BE2C (cell line): Measurements from ENCODE around the gene RBM46.

ENCODE experiments used
- DNase-seq: peaks from one replicate; pipeline ENCODE4 v3.0.0-alpha.2; 2020
- H3K27me3 ChIP-seq: fragments of 250-450 bp; sonication (Bioruptor Pico); 2 replicates; pipeline ENCODE4 v1.5.1; 2020; ENCODE audit warnings: mild to moderate bottlenecking
- H3K36me3 ChIP-seq: fragments of 250-450 bp; sonication (Bioruptor Pico); 2 replicates; pipeline ENCODE4 v1.5.1; 2020; ENCODE audit warnings: mild to moderate bottlenecking
- H3K4me1 ChIP-seq: fragments of 250-450 bp; sonication (Bioruptor Pico); 2 replicates; pipeline ENCODE4 v1.5.1; 2020
- H3K4me3 ChIP-seq: 2 replicates; pipeline ENCODE4 v1.5.1; 2011; ENCODE audit warnings: low read depth, low read length
- H3K9me3 ChIP-seq: fragments of 250-450 bp; sonication (Bioruptor Pico); 2 replicates; pipeline ENCODE4 v1.5.1; 2020
- TF ChIP-seq, protein P1 (sequence below): IDR thresholded peaks from 2 replicates; pipeline ENCODE4 v1.5.1; 2012; ENCODE audit warnings: mild to moderate bottlenecking, low read depth, low read length

The RBM46 gene

DNA sequence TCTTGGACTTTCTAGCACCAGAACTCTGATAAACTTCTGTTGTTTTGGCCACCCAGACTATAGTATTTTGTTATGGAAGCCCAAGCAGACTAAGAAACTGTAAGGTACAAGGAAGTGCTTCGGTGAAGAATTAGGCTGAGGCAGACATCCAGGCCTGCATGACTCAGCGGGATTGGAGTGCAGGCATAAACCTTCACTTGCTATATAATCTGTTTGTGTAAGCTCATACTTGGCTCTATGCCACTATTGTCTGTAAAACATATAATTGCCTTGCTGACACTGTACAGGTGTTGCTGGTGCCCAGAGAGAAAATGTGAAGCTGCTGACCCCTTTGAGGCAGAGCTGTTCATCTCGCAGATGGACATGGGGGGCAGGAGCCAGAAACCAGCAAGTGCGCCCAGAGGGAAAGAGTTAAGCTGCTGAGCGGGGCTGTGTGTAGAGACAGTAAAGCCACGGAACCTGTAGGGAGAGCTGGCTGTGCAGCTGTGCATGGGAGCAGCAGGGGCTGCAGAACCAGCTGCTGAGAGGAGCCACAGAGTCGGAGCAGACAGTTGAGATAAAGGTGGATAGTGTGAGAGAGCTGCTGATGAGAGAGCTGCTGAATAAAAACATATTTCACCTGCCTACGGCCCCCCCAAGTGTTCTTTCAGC lies 96.2 kb downstream of the RBM46 start:
- no peaks in the 10 kb centered on the region for H3K9me3 ChIP-seq
- no peaks in the 10 kb centered on the region for H3K27me3 ChIP-seq
- TF ChIP-seq, protein P1, sequence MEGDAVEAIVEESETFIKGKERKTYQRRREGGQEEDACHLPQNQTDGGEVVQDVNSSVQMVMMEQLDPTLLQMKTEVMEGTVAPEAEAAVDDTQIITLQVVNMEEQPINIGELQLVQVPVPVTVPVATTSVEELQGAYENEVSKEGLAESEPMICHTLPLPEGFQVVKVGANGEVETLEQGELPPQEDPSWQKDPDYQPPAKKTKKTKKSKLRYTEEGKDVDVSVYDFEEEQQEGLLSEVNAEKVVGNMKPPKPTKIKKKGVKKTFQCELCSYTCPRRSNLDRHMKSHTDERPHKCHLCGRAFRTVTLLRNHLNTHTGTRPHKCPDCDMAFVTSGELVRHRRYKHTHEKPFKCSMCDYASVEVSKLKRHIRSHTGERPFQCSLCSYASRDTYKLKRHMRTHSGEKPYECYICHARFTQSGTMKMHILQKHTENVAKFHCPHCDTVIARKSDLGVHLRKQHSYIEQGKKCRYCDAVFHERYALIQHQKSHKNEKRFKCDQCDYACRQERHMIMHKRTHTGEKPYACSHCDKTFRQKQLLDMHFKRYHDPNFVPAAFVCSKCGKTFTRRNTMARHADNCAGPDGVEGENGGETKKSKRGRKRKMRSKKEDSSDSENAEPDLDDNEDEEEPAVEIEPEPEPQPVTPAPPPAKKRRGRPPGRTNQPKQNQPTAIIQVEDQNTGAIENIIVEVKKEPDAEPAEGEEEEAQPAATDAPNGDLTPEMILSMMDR, result no peak
- H3K4me1 ChIP-seq, result peaks cover 7% of the 10 kb centered on the region
- DNase-seq, result peak; percentile 70
- no peaks in the 10 kb centered on the region for H3K36me3 ChIP-seq
- H3K4me3 ChIP-seq, result 0 out of 2 replicates have a peak overlapping the region, but pooled peaks have one; percentile 4
